ENCODE measurements around the gene SCN9A.
A peak's percentile ranks its signal among the peaks of the same experiment; 100 is the strongest.

Gene SCN9A

DNA sequence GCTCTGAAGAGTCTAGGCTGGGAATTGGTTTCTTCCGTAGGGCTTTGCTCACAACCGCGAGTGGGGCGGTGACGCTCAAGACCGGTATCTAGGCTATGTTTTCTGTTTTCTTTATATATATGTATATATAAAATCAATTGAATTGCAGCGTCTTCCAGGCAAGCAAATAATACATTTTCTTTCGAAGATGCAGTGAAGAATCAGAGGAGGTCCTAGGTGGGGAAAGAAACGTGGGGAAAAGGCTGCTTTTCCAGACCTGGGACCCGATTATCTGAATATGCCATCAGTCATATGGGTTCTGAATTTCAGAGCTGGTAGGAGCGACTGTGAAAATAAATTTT is 714 bp upstream of the SCN9A start:
- H3K4me3 ChIP-seq (ENCODE audit: low read depth, low read length) = peak overlapping the region; percentile 72
- DNase-seq (ENCODE audit: low read depth, low spot score) = no peak
- in situ Hi-C loops (cut with HindIII; ENCODE audit: low sequenced_read_pairs) = no loop called here
- TF ChIP-seq, protein P1, sequence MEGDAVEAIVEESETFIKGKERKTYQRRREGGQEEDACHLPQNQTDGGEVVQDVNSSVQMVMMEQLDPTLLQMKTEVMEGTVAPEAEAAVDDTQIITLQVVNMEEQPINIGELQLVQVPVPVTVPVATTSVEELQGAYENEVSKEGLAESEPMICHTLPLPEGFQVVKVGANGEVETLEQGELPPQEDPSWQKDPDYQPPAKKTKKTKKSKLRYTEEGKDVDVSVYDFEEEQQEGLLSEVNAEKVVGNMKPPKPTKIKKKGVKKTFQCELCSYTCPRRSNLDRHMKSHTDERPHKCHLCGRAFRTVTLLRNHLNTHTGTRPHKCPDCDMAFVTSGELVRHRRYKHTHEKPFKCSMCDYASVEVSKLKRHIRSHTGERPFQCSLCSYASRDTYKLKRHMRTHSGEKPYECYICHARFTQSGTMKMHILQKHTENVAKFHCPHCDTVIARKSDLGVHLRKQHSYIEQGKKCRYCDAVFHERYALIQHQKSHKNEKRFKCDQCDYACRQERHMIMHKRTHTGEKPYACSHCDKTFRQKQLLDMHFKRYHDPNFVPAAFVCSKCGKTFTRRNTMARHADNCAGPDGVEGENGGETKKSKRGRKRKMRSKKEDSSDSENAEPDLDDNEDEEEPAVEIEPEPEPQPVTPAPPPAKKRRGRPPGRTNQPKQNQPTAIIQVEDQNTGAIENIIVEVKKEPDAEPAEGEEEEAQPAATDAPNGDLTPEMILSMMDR (IDR thresholded peaks at IDR 0.05; ENCODE audit: low read depth, low read length) = no peak

DNA sequence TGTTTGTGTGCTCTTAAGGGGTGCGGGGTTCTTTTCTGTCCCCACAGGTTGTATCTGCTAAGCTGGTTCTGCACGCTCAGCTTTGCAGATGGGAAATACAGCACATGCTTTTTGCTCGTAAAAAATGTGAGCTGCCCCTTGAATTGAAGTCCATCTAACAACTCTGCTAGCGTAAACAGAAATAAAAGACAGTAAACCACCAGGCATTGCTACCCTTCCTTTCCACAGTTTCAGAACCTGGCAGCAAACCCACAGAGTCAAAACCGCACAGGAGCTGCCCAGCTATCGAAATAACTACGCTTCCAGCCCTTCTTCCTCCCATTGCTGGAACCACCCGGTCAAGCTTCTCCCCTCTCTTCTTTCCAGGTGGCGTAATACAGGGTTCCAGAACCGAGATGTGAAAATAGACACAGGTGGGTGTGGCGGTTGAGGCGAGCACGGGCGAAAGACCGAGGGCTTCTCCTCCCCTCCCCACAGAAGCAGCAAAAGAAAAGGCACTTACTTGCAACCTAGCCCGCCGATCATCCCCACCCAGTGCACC is 479 bp downstream of the SCN9A start:
- in situ Hi-C loops (cut with HindIII; ENCODE audit: low sequenced_read_pairs) = no loop called here
- TF ChIP-seq, protein P1 (IDR thresholded peaks at IDR 0.05; ENCODE audit: low read depth, low read length) = peak; percentile 3
- peak; percentile 30 for DNase-seq (ENCODE audit: low read depth, low spot score)
- peak overlapping the region; percentile 72 for H3K4me3 ChIP-seq (ENCODE audit: low read depth, low read length)

DNA sequence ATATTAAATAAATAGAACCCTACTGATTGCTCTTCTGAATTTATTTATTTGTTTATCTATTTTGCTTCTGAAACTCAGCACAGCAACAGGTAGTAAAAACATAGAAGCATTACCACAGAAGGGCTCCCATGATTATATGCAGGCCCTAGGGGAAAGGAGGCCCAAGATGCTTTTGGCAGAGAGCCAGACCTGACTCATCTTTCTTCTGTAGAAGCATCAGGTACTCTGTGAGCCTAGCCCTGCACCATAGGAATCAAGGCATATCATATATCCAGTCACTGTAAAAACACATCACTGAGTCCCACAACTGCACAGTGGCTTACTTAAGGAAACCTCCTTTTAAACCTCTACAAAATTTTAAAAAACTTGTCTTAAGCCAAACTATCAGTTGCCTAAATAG is 1.8 kb downstream of the SCN9A start:
- TF ChIP-seq, protein P1 (IDR thresholded peaks at IDR 0.05; ENCODE audit: low read depth, low read length) = no peak
- peak; percentile 83 for DNase-seq (ENCODE audit: low read depth, low spot score)
- in situ Hi-C loops (cut with HindIII; ENCODE audit: low sequenced_read_pairs) = no loop called here
- no peak overlapping the region for H3K4me3 ChIP-seq (ENCODE audit: low read depth, low read length)

DNA sequence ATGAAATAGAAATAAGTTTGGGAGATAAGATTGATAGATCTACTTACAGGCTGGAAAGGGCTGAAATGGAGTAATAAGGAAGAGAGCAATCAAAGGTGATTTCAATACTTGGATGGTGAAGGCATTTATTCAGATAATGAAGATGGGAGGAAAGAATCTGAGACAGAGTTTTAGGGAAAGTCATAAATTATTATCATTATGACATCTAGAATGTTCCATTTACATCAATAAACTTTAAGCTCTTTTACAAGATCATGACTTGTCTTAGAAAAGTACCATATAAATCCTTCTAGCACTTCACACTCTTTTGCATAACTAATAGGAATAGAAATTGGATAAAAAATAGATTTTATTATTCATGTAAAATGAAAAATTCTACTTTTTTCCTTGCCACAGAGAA is 2.2 kb downstream of the SCN9A start:
- TF ChIP-seq, protein P1 (IDR thresholded peaks at IDR 0.05; ENCODE audit: low read depth, low read length) = no peak
- DNase-seq (ENCODE audit: low read depth, low spot score) = no peak
- in situ Hi-C loops (cut with HindIII; ENCODE audit: low sequenced_read_pairs) = no loop called here
- no peak overlapping the region for H3K4me3 ChIP-seq (ENCODE audit: low read depth, low read length)

DNA sequence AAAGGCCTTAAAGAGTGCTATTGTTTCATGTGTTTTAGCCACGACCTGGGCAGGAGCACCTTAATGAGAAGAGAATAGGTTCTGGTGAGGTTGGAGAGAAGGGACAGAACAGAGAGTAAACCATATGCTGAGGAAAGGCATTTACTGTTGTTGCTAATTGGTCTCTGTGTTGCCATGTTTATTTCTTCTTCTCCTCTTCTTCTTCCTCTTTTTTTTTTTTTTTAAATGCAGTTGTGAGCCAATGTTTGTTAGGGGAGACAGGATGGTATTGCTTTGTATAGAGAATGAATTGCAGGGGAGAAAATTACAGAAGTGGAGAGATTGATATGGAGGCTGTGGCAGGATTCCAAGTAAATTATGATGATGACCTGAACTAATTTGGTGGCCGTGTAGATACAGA is 2.6 kb downstream of the SCN9A start:
- TF ChIP-seq, protein P1 (IDR thresholded peaks at IDR 0.05; ENCODE audit: low read depth, low read length) = no peak
- H3K4me3 ChIP-seq (ENCODE audit: low read depth, low read length) = no peak overlapping the region
- in situ Hi-C loops (cut with HindIII; ENCODE audit: low sequenced_read_pairs) = no loop called here
- DNase-seq (ENCODE audit: low read depth, low spot score) = no peak

DNA sequence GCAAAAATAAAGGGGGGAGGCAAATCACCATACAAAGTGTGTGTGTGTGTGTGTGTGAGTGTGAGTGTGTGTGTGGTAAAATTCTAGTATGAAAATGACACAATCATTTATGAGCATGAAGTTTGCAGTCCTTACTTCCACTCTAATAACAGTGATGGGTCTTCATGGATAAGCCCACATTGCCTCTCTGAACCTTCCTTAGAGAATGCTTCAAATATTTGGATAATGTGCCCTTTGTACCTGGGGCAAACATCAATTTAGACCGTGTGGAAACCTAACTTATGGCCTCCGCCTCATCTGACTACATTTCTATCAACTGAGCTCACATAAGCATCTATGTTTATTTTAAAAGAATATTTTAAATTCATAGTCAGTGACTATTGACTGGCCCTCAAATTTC is 3.7 kb downstream of the SCN9A start:
- peak; percentile 16 for DNase-seq (ENCODE audit: low read depth, low spot score)
- in situ Hi-C loops (cut with HindIII; ENCODE audit: low sequenced_read_pairs) = no loop called here
- no peak overlapping the region for H3K4me3 ChIP-seq (ENCODE audit: low read depth, low read length)
- TF ChIP-seq, protein P1 (IDR thresholded peaks at IDR 0.05; ENCODE audit: low read depth, low read length) = no peak
